Thoracic aorta (tissue), 2 donors: ENCODE results near the gene CEBPA. TPM values are rescaled to one million over a fixed set of nuclear protein-coding genes. Genes with fewer than 3 reads are reported as not detected.
"Not testable (repeated sequence)": the region's sequence is repeated elsewhere in the genome, so short reads cannot be mapped to it uniquely, and the experiment has no call there.

ENCODE experiments used
- ATAC-seq: fragments of 150-250 bp; one replicate; pipeline ENCODE4 v1.8.0; 2017; ENCODE audit warnings: low read depth; ENCODE audit not compliant: insufficient number of reproducible peaks, low FRiP score
- DNase-seq: peaks from one replicate; pipeline ENCODE4 v3.0.0-alpha.2; 2020; ENCODE audit warnings: low spot score
- H3K27ac ChIP-seq, 2 donors: fragments of 200-600 bp; sonication (generic); 1 replicate in 1 of 2; 2 replicates in 1 of 2; pipeline ENCODE4 v1.5.1; 2016; ENCODE audit warnings: mild to moderate bottlenecking in 2 of 2, moderate library complexity in 2 of 2
- H3K27me3 ChIP-seq: fragments of 200-600 bp; sonication (generic); replicated peaks from 2 replicates; pipeline ENCODE4 v1.6.0; 2016; ENCODE audit warnings: mild to moderate bottlenecking; ENCODE audit not compliant: insufficient read depth
- H3K36me3 ChIP-seq: fragments of 200-600 bp; sonication (generic); one replicate; pipeline ENCODE4 v1.5.1; 2016
- H3K4me1 ChIP-seq, 2 donors: fragments of 200-600 bp; sonication (generic); 1 replicate in 1 of 2; 2 replicates in 1 of 2; pipeline versions ENCODE4 v1.5.1 to v1.6.0; 2016; ENCODE audit warnings: low read depth in 2 of 2, mild to moderate bottlenecking in 1 of 2; ENCODE audit not compliant: control insufficient read depth in 1 of 2
- H3K4me3 ChIP-seq: fragments of 200-600 bp; sonication (generic); 2 replicates; pipeline ENCODE4 v1.5.1; 2016; ENCODE audit warnings: mild to moderate bottlenecking
- H3K9me3 ChIP-seq: fragments of 200-600 bp; sonication (generic); 2 replicates; pipeline ENCODE4 v1.5.1; 2016
- total RNA-seq, 2 donors: library from RNA; depleted of rRNA; stranded (reverse); fragments of >200 nt; gene quantifications; one replicate each; pipeline versions ENCODE4 v1.1.0 to v1.2.3, GENCODE V29; 2016
- TF ChIP-seq, protein P1 (sequence below): fragments of 200-600 bp; sonication (generic); IDR thresholded peaks from one replicate; pipeline ENCODE4 v1.5.1; 2019; ENCODE audit warnings: antibody characterized with exemption

CEBPA gene
- total RNA-seq, 2 donors from 2014 or later, result 4.7 to 4.9 TPM

GRCh38 chr19:33325920-33326319 is 23.6 kb upstream of the CEBPA start:
- DNase-seq (no peak), ATAC-seq (no peak)
- Histone ChIP-seq H3K4me3 (no peak overlapping the region), H3K4me1 (no peaks in the 10 kb centered on the region), H3K27ac (no peak overlapping the region), H3K27me3 (no peaks in the 10 kb centered on the region), H3K9me3 (peaks cover 6% of the 10 kb centered on the region), H3K36me3 (no peaks in the 10 kb centered on the region)
- TF ChIP-seq, protein P1, sequence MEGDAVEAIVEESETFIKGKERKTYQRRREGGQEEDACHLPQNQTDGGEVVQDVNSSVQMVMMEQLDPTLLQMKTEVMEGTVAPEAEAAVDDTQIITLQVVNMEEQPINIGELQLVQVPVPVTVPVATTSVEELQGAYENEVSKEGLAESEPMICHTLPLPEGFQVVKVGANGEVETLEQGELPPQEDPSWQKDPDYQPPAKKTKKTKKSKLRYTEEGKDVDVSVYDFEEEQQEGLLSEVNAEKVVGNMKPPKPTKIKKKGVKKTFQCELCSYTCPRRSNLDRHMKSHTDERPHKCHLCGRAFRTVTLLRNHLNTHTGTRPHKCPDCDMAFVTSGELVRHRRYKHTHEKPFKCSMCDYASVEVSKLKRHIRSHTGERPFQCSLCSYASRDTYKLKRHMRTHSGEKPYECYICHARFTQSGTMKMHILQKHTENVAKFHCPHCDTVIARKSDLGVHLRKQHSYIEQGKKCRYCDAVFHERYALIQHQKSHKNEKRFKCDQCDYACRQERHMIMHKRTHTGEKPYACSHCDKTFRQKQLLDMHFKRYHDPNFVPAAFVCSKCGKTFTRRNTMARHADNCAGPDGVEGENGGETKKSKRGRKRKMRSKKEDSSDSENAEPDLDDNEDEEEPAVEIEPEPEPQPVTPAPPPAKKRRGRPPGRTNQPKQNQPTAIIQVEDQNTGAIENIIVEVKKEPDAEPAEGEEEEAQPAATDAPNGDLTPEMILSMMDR, result no peak

DNA sequence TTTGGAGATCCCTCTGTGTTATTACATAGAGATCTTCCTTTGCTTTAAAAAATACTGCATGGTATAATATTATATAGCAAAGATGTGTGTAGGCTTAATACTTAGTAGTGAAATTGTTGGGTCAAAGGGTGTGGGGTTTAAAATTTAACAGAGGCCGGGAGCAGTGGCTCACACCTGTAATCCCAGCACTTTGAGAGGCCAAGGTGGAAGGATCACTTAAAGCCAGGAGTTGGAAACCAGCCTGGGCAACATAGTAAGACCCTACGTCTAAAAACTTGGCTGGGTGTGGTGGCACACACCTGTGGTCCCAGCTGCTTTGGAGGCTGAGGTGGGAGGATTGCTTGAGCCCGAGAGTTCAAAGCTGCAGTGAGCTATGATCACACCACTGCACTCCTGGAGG is 22.3 kb upstream of the CEBPA start:
- Histone ChIP-seq H3K4me3 (no peak overlapping the region), H3K36me3 (no peaks in the 10 kb centered on the region), H3K27me3 (no peaks in the 10 kb centered on the region), H3K4me1 (no peaks in the 10 kb centered on the region), H3K9me3 (peaks cover 6% of the 10 kb centered on the region), H3K27ac (no peak overlapping the region)
- ATAC-seq (no peak), DNase-seq (no peak)
- TF ChIP-seq, protein P1, result no peak

GRCh38 chr19:33323093-33323820 is 20.9 kb upstream of the CEBPA start:
- no peaks in the 10 kb centered on the region for H3K4me1 ChIP-seq
- H3K27me3 ChIP-seq, result no peaks in the 10 kb centered on the region
- peaks cover 6% of the 10 kb centered on the region for H3K9me3 ChIP-seq
- H3K27ac ChIP-seq, result no peak overlapping the region
- DNase-seq (no peak), ATAC-seq (no peak)
- TF ChIP-seq, protein P1, result no peak
- no peaks in the 10 kb centered on the region for H3K36me3 ChIP-seq
- H3K4me3 ChIP-seq, result no peak overlapping the region

DNA sequence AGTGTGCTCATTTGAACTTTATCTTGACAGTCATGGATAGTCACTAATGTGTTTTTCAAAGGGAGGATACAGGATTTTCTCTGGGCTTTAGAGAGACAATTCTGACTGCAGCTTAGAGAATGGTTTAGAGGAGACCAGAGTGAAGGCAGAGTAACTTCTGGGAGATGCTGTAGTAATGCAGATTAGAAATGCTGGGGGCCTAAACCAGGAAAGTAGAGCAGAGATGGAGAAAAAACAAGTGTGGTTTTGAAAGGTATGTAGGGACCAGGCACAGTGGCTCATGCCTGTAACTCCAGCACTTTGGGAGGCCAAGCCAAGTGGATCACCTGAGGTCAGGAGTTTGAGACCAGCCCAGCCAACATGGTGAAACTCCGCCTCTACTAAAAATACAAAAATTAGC is 18.3 kb upstream of the CEBPA start:
- Histone ChIP-seq H3K9me3 (no peaks in the 10 kb centered on the region), H3K4me3 (no peak overlapping the region), H3K36me3 (no peaks in the 10 kb centered on the region), H3K4me1 (no peaks in the 10 kb centered on the region), H3K27ac (no peak overlapping the region), H3K27me3 (no peaks in the 10 kb centered on the region)
- TF ChIP-seq, protein P1, result no peak
- no peak for DNase-seq
- ATAC-seq, result no peak

DNA sequence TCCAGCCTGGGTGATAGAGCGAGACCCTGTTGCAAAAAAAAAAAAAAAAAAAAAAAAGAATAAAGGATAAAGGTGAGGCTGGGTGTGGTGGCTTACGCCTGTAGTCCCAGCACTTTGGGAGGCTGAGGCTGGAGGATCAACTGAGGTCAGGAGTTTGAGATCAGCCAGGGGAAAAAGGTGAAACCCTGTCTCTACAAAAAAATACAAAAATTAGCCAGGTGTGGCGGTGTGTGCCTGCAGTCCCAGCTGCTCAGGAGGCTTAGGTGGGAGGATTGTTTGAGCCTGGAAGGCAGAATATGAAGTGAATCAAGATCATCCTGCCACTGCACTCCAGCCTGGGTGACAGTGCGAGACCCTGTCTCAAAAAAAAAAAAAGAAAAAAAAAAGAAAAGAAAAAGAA is 15.7 kb upstream of the CEBPA start:
- not testable (repeated sequence) for H3K36me3 ChIP-seq, H3K27me3 ChIP-seq, ATAC-seq, H3K27ac ChIP-seq, DNase-seq, H3K9me3 ChIP-seq, H3K4me3 ChIP-seq, H3K4me1 ChIP-seq

- no peak for ATAC-seq
- Histone ChIP-seq H3K9me3 (no peaks in the 10 kb centered on the region), H3K36me3 (no peaks in the 10 kb centered on the region), H3K4me3 (no peak overlapping the region), H3K27ac (no peak overlapping the region), H3K27me3 (no peaks in the 10 kb centered on the region), H3K4me1 (no peaks in the 10 kb centered on the region)
- TF ChIP-seq, protein P1, result no peak
- no peak for DNase-seq
These were observed 15.2 kb upstream of the CEBPA start for GRCh38 chr19:33317517-33317916.
